GM12878 (cell line): Measurements from ENCODE around the gene PPRC1. TPM values are rescaled to one million over a fixed set of nuclear protein-coding genes. Genes with fewer than 3 reads are reported as not detected.

Experiments used
- ATF3 ChIP-seq: IDR thresholded peaks from 2 replicates; pipeline ENCODE4 v1.6.1; 2011; ENCODE audit warnings: low read depth, mild to moderate bottlenecking, low read length, moderate library complexity, borderline replicate concordance; ENCODE audit errors: extremely low read depth
- ATF7 ChIP-seq: fragments of 450-650 bp; IDR thresholded peaks from 2 replicates; pipeline ENCODE4 v1.6.1; 2016; ENCODE audit warnings: low read depth, mild to moderate bottlenecking
- CHD2 ChIP-seq: IDR thresholded peaks from 2 replicates; pipeline ENCODE4 v1.6.1; 2011; ENCODE audit warnings: low read depth, low read length, improper control_type of control experiment, borderline replicate concordance
- CREM ChIP-seq: IDR thresholded peaks from 2 replicates; pipeline ENCODE4 v1.6.1; 2014; ENCODE audit warnings: antibody characterized with exemption, low read depth
- CTCF ChIP-seq, 3 experiments: IDR thresholded peaks in 2 of 3; conservative IDR thresholded peaks in 1 of 3; 2 replicates each; pipeline ENCODE4 v1.5.1; 2011; ENCODE audit warnings: low read depth in 3 of 3, low read length in 3 of 3, mild to moderate bottlenecking in 3 of 3, control low read depth in 2 of 3, moderate library complexity in 2 of 3, inconsistent platforms in 1 of 3, mixed read lengths in 1 of 3; ENCODE audit not compliant: control insufficient read depth in 2 of 3, insufficient read depth in 1 of 3; ENCODE audit errors: extremely low read depth in 1 of 3
- GABPA ChIP-seq: IDR thresholded peaks from 2 replicates; pipeline ENCODE4 v1.6.1; 2014; ENCODE audit warnings: antibody characterized with exemption, low read depth, mild to moderate bottlenecking, inconsistent platforms
- HCFC1 ChIP-seq: fragments of 150-350 bp; IDR thresholded peaks from 2 replicates; pipeline ENCODE4 v1.6.1; 2014; ENCODE audit warnings: low read length
- IKZF2 ChIP-seq, 2 experiments: fragments of 450-650 bp; IDR thresholded peaks; 2 replicates each; pipeline ENCODE4 v1.6.1; 2017; ENCODE audit warnings: mild to moderate bottlenecking in 2 of 2, moderate library complexity in 2 of 2
- JUNB ChIP-seq: IDR thresholded peaks from 2 replicates; pipeline ENCODE4 v1.6.1; 2016; ENCODE audit warnings: antibody characterized with exemption, mild to moderate bottlenecking
- JUND ChIP-seq: IDR thresholded peaks from 2 replicates; pipeline ENCODE4 v1.6.1; 2012; ENCODE audit warnings: low read depth, mild to moderate bottlenecking, low read length, improper control_type of control experiment, moderate library complexity
- KLF5 ChIP-seq: fragments of 450-650 bp; IDR thresholded peaks from 2 replicates; pipeline ENCODE4 v1.6.1; 2014; ENCODE audit warnings: mild to moderate bottlenecking; ENCODE audit not compliant: partially characterized antibody
- NBN ChIP-seq: fragments of 450-650 bp; IDR thresholded peaks from 2 replicates; pipeline ENCODE4 v1.6.1; 2016
- NFYB ChIP-seq: IDR thresholded peaks from 2 replicates; pipeline ENCODE4 v1.6.1; 2011; ENCODE audit warnings: low read depth, mild to moderate bottlenecking, low read length, improper control_type of control experiment, moderate library complexity; ENCODE audit not compliant: insufficient read depth
- NR2C1 ChIP-seq: fragments of 450-650 bp; IDR thresholded peaks from 2 replicates; pipeline ENCODE4 v1.6.1; 2017; ENCODE audit warnings: antibody characterized with exemption, mild to moderate bottlenecking, moderate library complexity
- RAD21 ChIP-seq: IDR thresholded peaks from 2 replicates; pipeline ENCODE4 v1.6.1; 2011; ENCODE audit warnings: mild to moderate bottlenecking, low read depth, low read length, moderate library complexity; ENCODE audit not compliant: insufficient read depth
- SPI1 ChIP-seq: IDR thresholded peaks from 2 replicates; pipeline ENCODE4 v1.6.1; 2011; ENCODE audit warnings: low read depth, mild to moderate bottlenecking, low read length, moderate library complexity, borderline replicate concordance; ENCODE audit not compliant: insufficient read depth
- WRNIP1 ChIP-seq: IDR thresholded peaks from 2 replicates; pipeline ENCODE4 v1.6.1; 2011; ENCODE audit warnings: low read depth, low read length, improper control_type of control experiment, borderline replicate concordance
- ZBTB4 ChIP-seq: fragments of 450-650 bp; formaldehyde crosslinking; IDR thresholded peaks from 2 replicates; pipeline ENCODE4 v1.4.0; 2022; ENCODE audit warnings: mild to moderate bottlenecking, moderate library complexity
- ZNF687 ChIP-seq: fragments of 450-650 bp; IDR thresholded peaks from 2 replicates; pipeline ENCODE4 v1.6.1; 2017; ENCODE audit warnings: mild to moderate bottlenecking, moderate library complexity
- polyA plus RNA-seq, 11 experiments: library from polyadenylated mRNA; depleted of rRNA in 4 of 11; unstranded in 6 of 11; stranded (reverse) in 5 of 11; fragments of >200 nt; fragmentation: Nextera tagmentation in 4 of 11; fragmentation: Illumina TruSeq in 1 of 11; extraction: Ambion mirVana in 4 of 11; extraction: Trizol in 1 of 11; gene quantifications; 1 replicate in 1 of 11; 2 replicates in 10 of 11; pipeline versions ENCODE4 v1.2.1 to v1.2.3, GENCODE V29; 2011 to 2016; ENCODE audit warnings: inconsistent platforms in 2 of 11, missing spikeins in 2 of 11, low read depth in 1 of 11
- total RNA-seq, 4 experiments: library from RNA; depleted of rRNA in 3 of 4; stranded (reverse); fragments of >200 nt in 3 of 4; fragmentation: Illumina TruSeq in 1 of 4; extraction: Trizol in 1 of 4; gene quantifications; 2 replicates each; pipeline versions ENCODE4 v1.2.1 to v1.2.3, GENCODE V29; 2013 to 2021

PPRC1 gene
- total and polyA plus RNA-seq, 10 of the 15 experiments (the other 5 are each of a cell fraction or from before 2014, with no cell fraction given) = 13.1 to 69.8 (median 32.4) TPM

- TF ChIP-seq IKZF2 (IDR thresholded peaks at IDR 0.05) (peak; percentile 59 to 75; a peak in 3 of 4 replicates), CREM (peak; percentile 97), CHD2 (peak; percentile 94), SPI1 (peak; percentile 36; the same call in 1 of the 2 replicates), ZNF687 (no peak), NFYB (0 out of 2 replicates have a peak, but pooled peaks have one; percentile 12), ATF7 (peak; percentile 68), WRNIP1 (no peak), KLF5 (peak; percentile 24), CTCF (IDR thresholded peaks at IDR 0.05 in 2 of 3, conservative IDR thresholded peaks at IDR 0.05 in 1 of 3; ENCODE audit: control insufficient read depth in 2 of 3, extremely low read depth in 1 of 3, insufficient read depth in 1 of 3, low read depth in 3 of 3, low read length in 3 of 3) (peak; percentile 87 to 98 (median 88)), JUND (0 out of 2 replicates have a peak, but pooled peaks have one; percentile 5), NBN (peak; percentile 96), HCFC1 (peak; percentile 100), ZBTB4 (CRISPR knock-in tag) (no peak), NR2C1 (peak; percentile 95), GABPA (peak; percentile 84), JUNB (no peak), RAD21 (peak; percentile 69), ATF3 (peak; percentile 38; the same call in 1 of the 2 replicates)
Measured at GRCh38 chr10:102132563-102133372, at the start of gene PPRC1 (continued).
